Loucy (cell line): Measurements from ENCODE around the gene MAPK1.

Source experiments
- CTCF ChIP-seq: fragments of 200-600 bp; sonication (generic); conservative IDR thresholded peaks from 2 replicates; pipeline ENCODE4 v1.5.1; 2014; ENCODE audit warnings: mild to moderate bottlenecking, antibody characterized with exemption, low read length
- EZH2phosphoT487 ChIP-seq: fragments of 200-600 bp; IDR thresholded peaks from 2 replicates; pipeline ENCODE4 v1.6.1; 2018; ENCODE audit warnings: antibody characterized with exemption, mild to moderate bottlenecking, moderate library complexity, borderline replicate concordance

DNA sequence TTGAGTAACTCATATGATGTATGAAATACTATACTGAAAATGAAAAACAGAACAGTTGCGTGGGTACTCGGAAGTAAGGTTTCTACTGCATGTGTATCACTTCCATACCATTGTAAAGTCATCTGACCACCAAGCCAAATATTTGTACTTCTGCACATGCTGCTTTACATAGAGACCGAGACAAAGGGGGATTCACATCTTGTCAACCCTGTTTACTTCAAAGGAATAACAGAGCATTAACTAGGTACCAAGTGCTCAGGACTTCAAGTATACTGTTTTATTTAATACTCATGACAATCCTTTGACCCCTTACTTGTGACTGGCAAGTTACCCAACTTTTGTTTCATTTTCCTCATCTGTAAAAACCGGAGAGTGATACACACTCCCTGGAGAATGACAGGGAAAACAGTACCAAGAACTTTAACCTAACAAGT, 9.9 kb downstream of the MAPK1 start:
- no peak for TF ChIP-seq CTCF
- TF ChIP-seq EZH2phosphoT487, result no peak
